ENCODE results near the gene ASTN1. TPM values are rescaled to one million over a fixed set of nuclear protein-coding genes. Genes with fewer than 3 reads are reported as not detected.

The ASTN1 gene
- total RNA-seq, 4 donors from 2014 or later: 0.18 TPM; not detected in 3

- no peaks in the 10 kb centered on the region for H3K9me3 ChIP-seq
- no peaks in the 10 kb centered on the region for H3K36me3 ChIP-seq
- H3K4me3 ChIP-seq: no peak overlapping the region
- WGBS: 91% methylated on average over 4 of the region's 4 CpGs
- TF ChIP-seq, protein P1, sequence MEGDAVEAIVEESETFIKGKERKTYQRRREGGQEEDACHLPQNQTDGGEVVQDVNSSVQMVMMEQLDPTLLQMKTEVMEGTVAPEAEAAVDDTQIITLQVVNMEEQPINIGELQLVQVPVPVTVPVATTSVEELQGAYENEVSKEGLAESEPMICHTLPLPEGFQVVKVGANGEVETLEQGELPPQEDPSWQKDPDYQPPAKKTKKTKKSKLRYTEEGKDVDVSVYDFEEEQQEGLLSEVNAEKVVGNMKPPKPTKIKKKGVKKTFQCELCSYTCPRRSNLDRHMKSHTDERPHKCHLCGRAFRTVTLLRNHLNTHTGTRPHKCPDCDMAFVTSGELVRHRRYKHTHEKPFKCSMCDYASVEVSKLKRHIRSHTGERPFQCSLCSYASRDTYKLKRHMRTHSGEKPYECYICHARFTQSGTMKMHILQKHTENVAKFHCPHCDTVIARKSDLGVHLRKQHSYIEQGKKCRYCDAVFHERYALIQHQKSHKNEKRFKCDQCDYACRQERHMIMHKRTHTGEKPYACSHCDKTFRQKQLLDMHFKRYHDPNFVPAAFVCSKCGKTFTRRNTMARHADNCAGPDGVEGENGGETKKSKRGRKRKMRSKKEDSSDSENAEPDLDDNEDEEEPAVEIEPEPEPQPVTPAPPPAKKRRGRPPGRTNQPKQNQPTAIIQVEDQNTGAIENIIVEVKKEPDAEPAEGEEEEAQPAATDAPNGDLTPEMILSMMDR (IDR thresholded peaks at IDR 0.05): no peak
- TF ChIP-seq EP300 (IDR thresholded peaks at IDR 0.05) (no peak), POLR2A (IDR thresholded peaks at IDR 0.05) (no peak), POLR2AphosphoS5 (IDR thresholded peaks at IDR 0.05) (no peak)
- H3K27ac ChIP-seq: no peak overlapping the region
- no peak for DNase-seq (ENCODE audit: low spot score in 2 of 2)
- H3K4me1 ChIP-seq: peaks cover 5% of the 10 kb centered on the region
- no peaks in the 10 kb centered on the region for H3K27me3 ChIP-seq
Observed at GRCh38 chr1:176876966-176877515, 287.5 kb downstream of the ASTN1 start.

DNA sequence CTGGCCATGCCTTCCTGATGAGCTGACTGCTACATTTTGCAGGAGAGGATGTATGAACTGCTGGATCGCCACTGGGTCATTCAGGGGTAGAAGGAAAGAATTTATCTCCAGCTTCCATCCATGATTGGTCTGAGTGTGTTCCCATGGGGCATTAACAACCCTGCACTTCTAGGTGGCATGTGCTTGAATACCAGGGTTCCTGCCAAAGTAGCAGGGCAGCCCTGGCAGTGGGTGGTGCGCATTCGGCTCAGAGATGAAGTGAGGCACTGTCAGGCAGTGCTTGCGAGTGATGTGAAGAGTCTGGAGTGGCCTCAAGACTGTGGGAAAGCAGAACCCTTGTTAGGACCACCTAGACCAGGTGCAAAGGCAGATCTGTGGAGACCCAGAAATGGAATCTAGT lies 294.9 kb downstream of the ASTN1 start:
- 86% methylated on average over 4 of the region's 4 CpGs for WGBS
- no peak overlapping the region for H3K27ac ChIP-seq
- H3K4me1 ChIP-seq: no peaks in the 10 kb centered on the region
- DNase-seq (ENCODE audit: low spot score in 2 of 2): no peak
- no peaks in the 10 kb centered on the region for H3K9me3 ChIP-seq
- TF ChIP-seq EP300 (IDR thresholded peaks at IDR 0.05) (no peak), POLR2A (IDR thresholded peaks at IDR 0.05) (no peak), POLR2AphosphoS5 (IDR thresholded peaks at IDR 0.05) (no peak)
- TF ChIP-seq, protein P1 (IDR thresholded peaks at IDR 0.05): no peak
- no peaks in the 10 kb centered on the region for H3K36me3 ChIP-seq
- no peaks in the 10 kb centered on the region for H3K27me3 ChIP-seq
- H3K4me3 ChIP-seq: no peak overlapping the region

- TF ChIP-seq EP300 (IDR thresholded peaks at IDR 0.05) (no peak), POLR2AphosphoS5 (IDR thresholded peaks at IDR 0.05) (no peak), POLR2A (IDR thresholded peaks at IDR 0.05) (no peak)
- TF ChIP-seq, protein P1 (IDR thresholded peaks at IDR 0.05): no peak
- WGBS: 68% methylated on average over 1 of the region's 1 CpG
- no peak overlapping the region for H3K27ac ChIP-seq
Observed at GRCh38 chr1:176866011-176866714, 298.3 kb downstream of the ASTN1 start.

GRCh38 chr1:176864211-176864610 lies 300.3 kb downstream of the ASTN1 start:
- Histone ChIP-seq H3K27ac (no peak overlapping the region), H3K27me3 (no peaks in the 10 kb centered on the region), H3K4me3 (no peak overlapping the region), H3K4me1 (no peaks in the 10 kb centered on the region), H3K36me3 (no peaks in the 10 kb centered on the region), H3K9me3 (no peaks in the 10 kb centered on the region)
- DNase-seq (ENCODE audit: low spot score in 2 of 2): no peak
- no peak for TF ChIP-seq POLR2AphosphoS5 (IDR thresholded peaks at IDR 0.05)
- no peak for TF ChIP-seq EP300 (IDR thresholded peaks at IDR 0.05)
- TF ChIP-seq, protein P1 (IDR thresholded peaks at IDR 0.05): no peak
- TF ChIP-seq POLR2A (IDR thresholded peaks at IDR 0.05): no peak
- 91% methylated on average over 6 of the region's 9 CpGs for WGBS

More at GRCh38 chr1:176866011-176866714, 298.3 kb downstream of the ASTN1 start:
- Histone ChIP-seq H3K4me3 (no peak overlapping the region), H3K4me1 (no peaks in the 10 kb centered on the region), H3K36me3 (no peaks in the 10 kb centered on the region), H3K9me3 (no peaks in the 10 kb centered on the region), H3K27me3 (no peaks in the 10 kb centered on the region)
- no peak for DNase-seq (ENCODE audit: low spot score in 2 of 2)

DNA sequence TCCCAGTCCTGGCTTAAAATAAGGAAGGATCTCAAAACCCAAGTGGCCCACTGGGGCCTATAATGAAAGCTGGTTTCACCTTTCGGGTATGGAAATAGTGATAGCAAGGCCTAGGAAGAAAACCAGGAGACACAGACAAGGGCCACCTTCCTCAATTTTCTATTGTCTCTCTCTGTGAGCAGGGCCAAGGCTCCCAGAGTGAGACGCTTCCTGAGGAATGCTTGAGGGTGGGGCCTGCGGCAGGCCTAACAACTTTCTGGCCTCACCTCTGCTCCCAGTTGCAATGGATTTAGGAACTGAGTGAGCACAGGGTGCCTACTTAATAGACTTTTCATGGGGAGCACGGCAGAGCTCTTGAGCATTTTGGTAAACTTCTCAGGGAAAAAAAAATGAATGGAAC lies 300.9 kb downstream of the ASTN1 start:
- DNase-seq (ENCODE audit: low spot score in 2 of 2): no peak
- H3K4me1 ChIP-seq: no peaks in the 10 kb centered on the region
- no peak overlapping the region for H3K4me3 ChIP-seq
- H3K27me3 ChIP-seq: no peaks in the 10 kb centered on the region
- 73% methylated on average over 4 of the region's 4 CpGs for WGBS
- H3K27ac ChIP-seq: no peak overlapping the region
- H3K9me3 ChIP-seq: no peaks in the 10 kb centered on the region
- TF ChIP-seq POLR2AphosphoS5 (IDR thresholded peaks at IDR 0.05): no peak
- TF ChIP-seq POLR2A (IDR thresholded peaks at IDR 0.05): no peak
- TF ChIP-seq, protein P1 (IDR thresholded peaks at IDR 0.05): no peak
- TF ChIP-seq EP300 (IDR thresholded peaks at IDR 0.05): no peak
- H3K36me3 ChIP-seq: no peaks in the 10 kb centered on the region
